Ishikawa (cell line): Measurements from ENCODE around the gene B3GAT1.

Source experiments
- CEBPB ChIP-seq: IDR thresholded peaks from 2 replicates; pipeline ENCODE4 v1.6.1; 2012
- CREB1 ChIP-seq: IDR thresholded peaks from 2 replicates; pipeline ENCODE4 v1.6.1; 2012; ENCODE audit warnings: low read depth
- EGR1 ChIP-seq: IDR thresholded peaks from 2 replicates; pipeline ENCODE4 v1.6.1; 2012
- EP300 ChIP-seq: IDR thresholded peaks from 2 replicates; pipeline ENCODE4 v1.6.1; 2012; ENCODE audit warnings: borderline replicate concordance
- FOXM1 ChIP-seq: IDR thresholded peaks from 2 replicates; pipeline ENCODE4 v1.6.1; 2012; ENCODE audit warnings: low read depth, borderline replicate concordance
- NFIC ChIP-seq: IDR thresholded peaks from 2 replicates; pipeline ENCODE4 v1.6.1; 2012
- RAD21 ChIP-seq: IDR thresholded peaks from 2 replicates; pipeline ENCODE4 v1.6.1; 2012; ENCODE audit warnings: low read depth
- TAF1 ChIP-seq: IDR thresholded peaks from 2 replicates; pipeline ENCODE4 v1.6.1; 2012; ENCODE audit warnings: low read depth, mild to moderate bottlenecking
- TCF12 ChIP-seq: IDR thresholded peaks from 2 replicates; pipeline ENCODE4 v1.6.1; 2012; ENCODE audit warnings: low read depth
- TEAD4 ChIP-seq: IDR thresholded peaks from 2 replicates; pipeline ENCODE4 v1.6.1; 2012
- YY1 ChIP-seq: IDR thresholded peaks from 2 replicates; pipeline ENCODE4 v1.6.1; 2012; ENCODE audit warnings: low read depth
- ZBTB7A ChIP-seq: IDR thresholded peaks from 2 replicates; pipeline ENCODE4 v1.6.1; 2012; ENCODE audit warnings: low read depth
- TF ChIP-seq, protein P1 (sequence below): IDR thresholded peaks from 2 replicates; pipeline ENCODE4 v1.6.1; 2012
- TF ChIP-seq, protein P2 (sequence below): IDR thresholded peaks from 2 replicates; pipeline ENCODE4 v1.6.1; 2012; ENCODE audit warnings: low read depth, mild to moderate bottlenecking
- TF ChIP-seq, protein P3 (sequence below): IDR thresholded peaks from 2 replicates; pipeline ENCODE4 v1.6.1; 2012

Gene B3GAT1

DNA sequence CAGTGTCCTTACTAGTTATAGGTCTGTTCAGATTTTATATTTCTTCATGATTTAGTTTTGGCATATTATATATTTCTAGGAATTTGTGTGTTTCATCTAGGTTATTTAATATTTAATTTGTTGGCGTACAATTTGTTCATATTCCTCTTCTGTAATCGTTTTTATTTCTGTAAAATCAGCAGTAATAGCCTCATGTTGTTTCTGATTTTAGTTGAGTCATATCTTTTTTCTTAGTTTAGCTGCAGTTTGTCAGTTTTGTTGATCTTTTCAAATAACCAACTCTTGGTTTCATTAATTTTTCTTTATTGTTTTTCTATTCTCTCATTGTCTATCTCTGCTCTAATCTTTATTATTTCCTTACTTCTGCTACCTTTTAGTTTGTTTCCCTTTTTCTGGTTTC lies 59.9 kb downstream of the B3GAT1 start:
- TF ChIP-seq TEAD4 (no peak), RAD21 (no peak), YY1 (no peak), TAF1 (no peak), TCF12 (no peak), NFIC (no peak), EGR1 (no peak), FOXM1 (no peak)
- TF ChIP-seq, protein P1, sequence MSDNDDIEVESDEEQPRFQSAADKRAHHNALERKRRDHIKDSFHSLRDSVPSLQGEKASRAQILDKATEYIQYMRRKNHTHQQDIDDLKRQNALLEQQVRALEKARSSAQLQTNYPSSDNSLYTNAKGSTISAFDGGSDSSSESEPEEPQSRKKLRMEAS = no peak

DNA sequence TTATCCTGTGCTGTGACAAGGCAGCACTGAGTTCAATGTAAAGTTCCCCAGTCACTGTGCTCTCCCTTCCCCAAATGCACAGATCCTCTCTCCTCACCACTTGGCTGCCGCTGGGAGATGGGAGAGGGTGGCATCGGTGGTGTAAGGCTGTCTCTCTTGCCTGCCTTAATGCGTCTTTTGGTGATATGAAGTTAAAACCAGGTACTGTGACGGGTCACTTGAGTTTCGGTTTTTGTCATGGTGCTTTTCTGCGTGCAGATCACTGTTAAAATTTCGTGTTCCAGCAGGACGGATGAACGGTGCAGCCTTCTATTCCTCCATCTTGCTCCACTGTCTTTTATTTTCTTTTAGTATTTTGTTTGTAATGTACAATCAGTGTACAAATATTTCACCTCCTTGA lies 61.7 kb downstream of the B3GAT1 start:
- TF ChIP-seq, protein P1 = no peak
- TF ChIP-seq EP300 (no peak), TAF1 (no peak), ZBTB7A (no peak), EGR1 (no peak), TCF12 (no peak), RAD21 (no peak), CEBPB (no peak), TEAD4 (no peak), YY1 (no peak), FOXM1 (no peak), CREB1 (no peak)
- TF ChIP-seq, protein P2, sequence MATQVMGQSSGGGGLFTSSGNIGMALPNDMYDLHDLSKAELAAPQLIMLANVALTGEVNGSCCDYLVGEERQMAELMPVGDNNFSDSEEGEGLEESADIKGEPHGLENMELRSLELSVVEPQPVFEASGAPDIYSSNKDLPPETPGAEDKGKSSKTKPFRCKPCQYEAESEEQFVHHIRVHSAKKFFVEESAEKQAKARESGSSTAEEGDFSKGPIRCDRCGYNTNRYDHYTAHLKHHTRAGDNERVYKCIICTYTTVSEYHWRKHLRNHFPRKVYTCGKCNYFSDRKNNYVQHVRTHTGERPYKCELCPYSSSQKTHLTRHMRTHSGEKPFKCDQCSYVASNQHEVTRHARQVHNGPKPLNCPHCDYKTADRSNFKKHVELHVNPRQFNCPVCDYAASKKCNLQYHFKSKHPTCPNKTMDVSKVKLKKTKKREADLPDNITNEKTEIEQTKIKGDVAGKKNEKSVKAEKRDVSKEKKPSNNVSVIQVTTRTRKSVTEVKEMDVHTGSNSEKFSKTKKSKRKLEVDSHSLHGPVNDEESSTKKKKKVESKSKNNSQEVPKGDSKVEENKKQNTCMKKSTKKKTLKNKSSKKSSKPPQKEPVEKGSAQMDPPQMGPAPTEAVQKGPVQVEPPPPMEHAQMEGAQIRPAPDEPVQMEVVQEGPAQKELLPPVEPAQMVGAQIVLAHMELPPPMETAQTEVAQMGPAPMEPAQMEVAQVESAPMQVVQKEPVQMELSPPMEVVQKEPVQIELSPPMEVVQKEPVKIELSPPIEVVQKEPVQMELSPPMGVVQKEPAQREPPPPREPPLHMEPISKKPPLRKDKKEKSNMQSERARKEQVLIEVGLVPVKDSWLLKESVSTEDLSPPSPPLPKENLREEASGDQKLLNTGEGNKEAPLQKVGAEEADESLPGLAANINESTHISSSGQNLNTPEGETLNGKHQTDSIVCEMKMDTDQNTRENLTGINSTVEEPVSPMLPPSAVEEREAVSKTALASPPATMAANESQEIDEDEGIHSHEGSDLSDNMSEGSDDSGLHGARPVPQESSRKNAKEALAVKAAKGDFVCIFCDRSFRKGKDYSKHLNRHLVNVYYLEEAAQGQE = no peak
- TF ChIP-seq, protein P3, sequence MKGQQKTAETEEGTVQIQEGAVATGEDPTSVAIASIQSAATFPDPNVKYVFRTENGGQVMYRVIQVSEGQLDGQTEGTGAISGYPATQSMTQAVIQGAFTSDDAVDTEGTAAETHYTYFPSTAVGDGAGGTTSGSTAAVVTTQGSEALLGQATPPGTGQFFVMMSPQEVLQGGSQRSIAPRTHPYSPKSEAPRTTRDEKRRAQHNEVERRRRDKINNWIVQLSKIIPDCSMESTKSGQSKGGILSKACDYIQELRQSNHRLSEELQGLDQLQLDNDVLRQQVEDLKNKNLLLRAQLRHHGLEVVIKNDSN = no peak

DNA sequence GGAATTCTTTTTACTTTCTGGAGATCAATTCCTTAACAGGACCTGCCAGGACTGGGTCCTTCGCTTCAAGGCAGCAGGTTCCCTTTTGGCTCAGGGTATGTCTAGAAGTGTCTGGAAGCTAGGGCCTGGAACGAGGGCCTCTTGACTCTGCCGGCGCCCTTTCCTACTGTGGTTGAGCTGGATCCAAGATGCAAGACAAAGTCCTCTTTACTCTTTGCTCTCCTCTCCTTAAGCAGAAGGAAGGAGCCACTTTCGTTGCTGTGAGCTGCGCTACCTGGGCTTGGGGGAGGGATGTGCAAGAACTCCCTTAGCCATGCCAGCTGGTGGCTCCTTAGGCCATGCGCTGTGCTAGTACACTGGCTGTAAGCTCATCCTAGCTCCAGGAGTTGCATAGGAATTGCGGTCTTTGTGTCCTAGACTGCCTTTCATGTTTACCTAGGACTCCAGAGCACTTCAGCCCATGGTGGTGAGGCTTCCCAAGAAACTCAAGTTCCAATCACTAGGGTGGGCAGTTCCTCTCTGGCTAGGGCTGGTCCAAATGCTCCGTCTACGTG lies 62.2 kb downstream of the B3GAT1 start:
- no peak for TF ChIP-seq TAF1
- TF ChIP-seq RAD21 = no peak
- TF ChIP-seq, protein P2 = no peak
- no peak for TF ChIP-seq CREB1
- TF ChIP-seq, protein P1 = no peak
- TF ChIP-seq TCF12 = no peak
- TF ChIP-seq ZBTB7A = no peak
- TF ChIP-seq, protein P3 = no peak
- TF ChIP-seq EGR1 = no peak
- no peak for TF ChIP-seq FOXM1
- TF ChIP-seq NFIC = no peak
- TF ChIP-seq TEAD4 = no peak
- no peak for TF ChIP-seq CEBPB
- TF ChIP-seq EP300 = no peak

DNA sequence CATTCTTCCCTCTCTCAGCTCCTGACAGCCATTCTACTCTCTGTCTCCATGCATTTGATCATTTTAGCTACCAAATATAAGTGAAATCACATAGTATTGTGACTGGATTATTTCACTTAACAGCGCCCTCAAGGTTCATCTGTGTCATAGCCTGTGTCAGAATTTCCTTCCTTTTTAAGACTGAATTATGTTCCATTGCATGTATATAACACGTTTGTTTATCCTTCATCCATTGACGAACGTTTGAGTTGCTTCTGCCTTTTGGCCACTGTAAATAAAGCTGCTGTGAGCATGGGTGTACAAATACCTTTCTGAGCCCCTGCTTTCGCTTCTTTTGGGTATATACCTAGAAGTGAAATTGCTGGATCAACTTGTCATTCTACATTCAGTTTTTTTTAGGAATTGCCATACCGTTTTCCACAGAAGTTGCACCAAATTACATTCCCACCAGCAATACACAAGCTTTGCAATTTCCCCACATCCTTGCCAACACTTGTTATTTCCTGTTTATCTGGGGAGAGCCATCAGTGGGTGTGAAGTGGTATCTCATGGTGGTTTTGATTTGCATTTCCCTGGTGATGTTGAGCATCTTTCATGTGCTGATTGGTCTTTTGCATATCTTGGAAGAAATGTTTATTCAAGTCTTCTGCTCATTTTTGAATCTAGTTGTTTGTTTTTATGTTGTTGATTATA lies 62.8 kb downstream of the B3GAT1 start:
- TF ChIP-seq ZBTB7A (no peak), YY1 (no peak), TCF12 (no peak), FOXM1 (no peak), EGR1 (no peak), CREB1 (no peak), CEBPB (no peak)
- TF ChIP-seq, protein P1 = no peak
- TF ChIP-seq, protein P2 = no peak
